GM12865 (cell line): ENCODE measurements around the gene PLEKHS1.
"Not testable (repeated sequence)": the region's sequence is repeated elsewhere in the genome, so short reads cannot be mapped to it uniquely, and the experiment has no call there.

ENCODE experiments used
- DNase-seq: peaks from one replicate; pipeline ENCODE4 v3.0.0; 2010; ENCODE audit warnings: low read depth
- H3K4me3 ChIP-seq: 2 replicates; pipeline ENCODE4 v1.5.1; 2011; ENCODE audit warnings: mild to moderate bottlenecking, low read depth, low read length, control low read depth
- TF ChIP-seq, protein P1 (sequence below): IDR thresholded peaks from 2 replicates; pipeline ENCODE4 v1.5.1; 2011; ENCODE audit warnings: low read length, control low read depth, low read depth, inconsistent platforms; ENCODE audit not compliant: insufficient read depth; ENCODE audit errors: missing control alignments

The PLEKHS1 gene

DNA sequence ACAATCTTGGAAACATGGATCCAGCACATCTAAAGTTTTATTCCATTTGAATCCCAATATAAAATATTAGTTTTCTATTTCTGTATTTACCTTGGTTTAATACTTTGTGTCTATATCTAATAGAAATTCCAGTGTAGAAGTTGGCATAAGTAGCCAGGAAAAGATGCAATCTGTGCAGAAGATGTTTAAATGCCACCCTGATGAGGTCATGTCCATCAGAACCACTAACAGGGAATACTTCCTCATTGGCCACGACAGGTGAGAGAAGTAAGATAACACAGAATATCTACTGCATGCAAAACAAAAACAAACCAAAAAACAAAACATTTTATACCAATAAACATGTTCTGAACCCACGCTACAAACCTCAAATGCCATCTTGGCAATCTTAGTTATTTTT lies 15.7 kb downstream of the PLEKHS1 start:
- TF ChIP-seq, protein P1, sequence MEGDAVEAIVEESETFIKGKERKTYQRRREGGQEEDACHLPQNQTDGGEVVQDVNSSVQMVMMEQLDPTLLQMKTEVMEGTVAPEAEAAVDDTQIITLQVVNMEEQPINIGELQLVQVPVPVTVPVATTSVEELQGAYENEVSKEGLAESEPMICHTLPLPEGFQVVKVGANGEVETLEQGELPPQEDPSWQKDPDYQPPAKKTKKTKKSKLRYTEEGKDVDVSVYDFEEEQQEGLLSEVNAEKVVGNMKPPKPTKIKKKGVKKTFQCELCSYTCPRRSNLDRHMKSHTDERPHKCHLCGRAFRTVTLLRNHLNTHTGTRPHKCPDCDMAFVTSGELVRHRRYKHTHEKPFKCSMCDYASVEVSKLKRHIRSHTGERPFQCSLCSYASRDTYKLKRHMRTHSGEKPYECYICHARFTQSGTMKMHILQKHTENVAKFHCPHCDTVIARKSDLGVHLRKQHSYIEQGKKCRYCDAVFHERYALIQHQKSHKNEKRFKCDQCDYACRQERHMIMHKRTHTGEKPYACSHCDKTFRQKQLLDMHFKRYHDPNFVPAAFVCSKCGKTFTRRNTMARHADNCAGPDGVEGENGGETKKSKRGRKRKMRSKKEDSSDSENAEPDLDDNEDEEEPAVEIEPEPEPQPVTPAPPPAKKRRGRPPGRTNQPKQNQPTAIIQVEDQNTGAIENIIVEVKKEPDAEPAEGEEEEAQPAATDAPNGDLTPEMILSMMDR, result no peak
- H3K4me3 ChIP-seq, result no peak overlapping the region

GRCh38 chr10:113770346-113770745 lies 18.9 kb downstream of the PLEKHS1 start:
- TF ChIP-seq, protein P1, result no peak
- no peak overlapping the region for H3K4me3 ChIP-seq
- no peak for DNase-seq

More for the DNA sequence above, 15.7 kb downstream of the PLEKHS1 start:
- DNase-seq, result no peak

DNA sequence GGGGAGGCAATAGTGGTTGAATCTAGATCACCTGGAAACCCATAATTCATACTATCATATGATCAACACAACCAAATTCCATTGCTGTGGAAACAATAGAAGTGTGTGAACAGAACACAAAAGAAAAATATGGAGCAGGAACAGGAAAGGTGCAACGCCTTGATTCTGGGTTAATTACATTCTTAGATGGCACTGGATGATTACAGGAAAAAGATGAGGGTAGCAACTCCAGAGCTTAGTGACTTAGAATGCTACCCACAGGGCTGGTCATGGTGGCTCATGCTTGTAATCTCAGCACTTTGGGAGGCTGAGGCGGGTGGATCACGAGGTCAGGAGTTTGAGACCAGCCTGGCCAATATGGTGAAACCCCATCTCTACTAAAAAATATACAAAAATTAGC lies 19.6 kb downstream of the PLEKHS1 start:
- not testable (repeated sequence) for DNase-seq, H3K4me3 ChIP-seq

DNA sequence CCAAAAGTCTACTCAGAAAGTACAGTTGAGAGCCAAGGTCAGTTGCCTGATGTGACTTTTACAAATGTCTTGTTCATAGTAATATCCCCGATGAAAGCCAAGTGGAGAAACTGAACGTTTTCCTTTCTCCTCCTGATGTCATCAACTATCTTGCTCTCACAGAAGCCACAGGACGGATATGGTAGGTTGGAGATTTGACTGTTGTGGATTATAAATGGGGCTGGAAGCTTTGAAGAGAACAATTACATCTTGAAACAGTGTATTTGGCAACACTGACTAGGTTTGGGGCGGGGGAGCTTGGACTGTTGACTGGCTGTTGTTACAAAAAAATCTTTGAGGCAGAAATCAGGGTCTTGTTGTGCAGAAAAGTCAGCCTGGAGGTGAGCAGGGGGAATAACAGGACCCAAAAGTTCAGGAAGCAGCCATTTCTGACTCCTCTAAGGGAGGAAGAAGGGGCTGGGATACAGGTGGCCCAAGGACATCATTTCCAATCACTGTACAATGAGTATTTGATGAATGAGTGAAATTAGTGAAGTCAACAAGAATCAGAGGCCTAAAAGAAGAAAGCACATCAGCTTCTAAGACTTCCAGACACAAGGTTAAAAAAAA lies 24.3 kb downstream of the PLEKHS1 start:
- no peak for DNase-seq
- TF ChIP-seq, protein P1, result no peak
- no peak overlapping the region for H3K4me3 ChIP-seq

DNA sequence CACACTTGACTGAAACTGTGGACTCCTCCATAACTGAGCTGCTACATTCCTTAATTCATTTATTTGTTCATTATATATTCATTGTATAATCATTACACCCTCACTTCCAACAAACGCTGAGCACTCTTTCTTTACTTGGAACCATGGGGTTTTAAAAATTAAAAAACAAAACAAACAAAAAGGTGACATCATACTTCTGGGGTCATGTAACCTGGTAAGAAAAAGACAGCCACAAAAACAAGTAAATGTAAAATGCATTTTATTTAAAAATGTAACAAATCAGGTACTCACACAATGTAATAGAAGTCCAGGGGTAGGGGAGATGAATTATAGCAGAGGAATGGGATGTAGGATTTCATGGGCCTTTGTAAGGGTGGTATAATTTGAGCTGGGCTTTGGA lies 25.1 kb downstream of the PLEKHS1 start:
- DNase-seq, result no peak

DNA sequence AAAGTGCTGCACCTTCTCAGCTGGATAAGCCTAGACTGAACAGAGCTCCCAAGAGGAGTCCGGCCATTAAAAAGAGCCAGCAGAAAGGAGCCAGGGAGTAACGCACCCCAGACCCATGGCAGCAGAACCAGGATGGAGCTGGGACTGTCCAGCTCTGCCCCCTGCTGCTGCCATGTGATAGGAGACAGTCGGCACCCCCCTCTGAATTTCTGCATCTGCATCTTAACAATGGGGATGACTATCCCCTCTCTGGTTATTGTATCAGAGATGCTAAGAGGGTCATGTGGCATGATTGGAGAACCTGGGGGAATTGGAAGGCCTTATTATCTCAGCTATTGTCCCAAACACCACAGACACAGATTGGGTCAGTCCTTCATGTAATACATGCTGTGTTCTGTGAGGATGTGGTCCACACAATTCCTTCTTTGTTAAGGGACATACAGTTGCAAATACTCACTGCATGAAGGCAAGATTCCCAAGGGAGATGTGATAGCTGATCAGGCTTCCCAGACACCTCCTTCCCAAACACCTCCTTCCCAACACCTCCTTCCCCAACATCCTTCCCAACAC lies 29.3 kb downstream of the PLEKHS1 start:
- no peak overlapping the region for H3K4me3 ChIP-seq
- TF ChIP-seq, protein P1, result peak; percentile 27
- DNase-seq, result peak; percentile 18

More for the DNA sequence above, 25.1 kb downstream of the PLEKHS1 start:
- no peak overlapping the region for H3K4me3 ChIP-seq
- TF ChIP-seq, protein P1, result no peak

DNA sequence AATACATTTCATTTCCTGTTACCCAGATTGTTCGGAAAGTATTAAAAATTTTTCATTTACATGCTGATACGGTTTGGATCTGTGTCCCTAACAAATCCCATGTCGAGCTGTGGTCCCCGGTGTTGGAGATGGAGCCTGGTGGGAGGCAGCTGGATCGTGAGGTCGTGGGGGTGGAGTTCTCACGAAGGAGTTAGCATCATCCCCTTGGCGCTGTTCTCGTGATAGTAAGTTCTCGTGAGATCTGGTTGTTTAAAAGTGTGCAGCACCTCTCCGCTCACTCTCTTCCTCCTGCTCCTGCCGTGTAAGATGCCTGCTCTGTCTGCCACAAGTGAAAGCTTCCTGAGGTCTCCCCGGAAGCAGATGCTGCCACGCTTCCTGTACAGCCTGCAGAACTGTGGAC lies 30.9 kb downstream of the PLEKHS1 start:
- TF ChIP-seq, protein P1, result no peak
- no peak for DNase-seq
- no peak overlapping the region for H3K4me3 ChIP-seq
